Right atrium auricular region (tissue), 2 donors: ENCODE results near the gene RARS2. TPM values are rescaled to one million over a fixed set of nuclear protein-coding genes. Genes with fewer than 3 reads are reported as not detected.

Experiments
- DNase-seq: peaks from one replicate; pipeline ENCODE4 v3.0.0-alpha.2; 2019; ENCODE audit warnings: low spot score
- H3K27ac ChIP-seq, 2 donors: fragments of 200-600 bp; sonication (generic); 1 replicate in 1 of 2; 2 replicates in 1 of 2; pipeline ENCODE4 v1.5.1; 2016 to 2019
- H3K27me3 ChIP-seq, 2 donors: fragments of 200-600 bp; sonication (generic); one replicate each; pipeline versions ENCODE4 v1.5.1 to v1.6.0; 2017 to 2019
- H3K36me3 ChIP-seq: fragments of 200-600 bp; sonication (generic); one replicate; pipeline ENCODE4 v1.5.1; 2016
- H3K4me1 ChIP-seq, 2 donors: fragments of 200-600 bp; sonication (generic); one replicate each; pipeline versions ENCODE4 v1.5.1 to v1.6.0; 2017 to 2019
- H3K4me3 ChIP-seq, 2 donors: fragments of 200-600 bp; sonication (generic); 1 replicate in 1 of 2; 2 replicates in 1 of 2; pipeline ENCODE4 v1.5.1; 2017 to 2019; ENCODE audit warnings: mild to moderate bottlenecking in 1 of 2, moderate library complexity in 1 of 2
- H3K9me3 ChIP-seq, 2 donors: fragments of 200-600 bp; sonication (generic); one replicate each; pipeline ENCODE4 v1.5.1; 2019
- total RNA-seq, 2 donors: library from RNA; depleted of rRNA; stranded (reverse); fragments of >200 nt; gene quantifications; one replicate each; pipeline ENCODE4 v1.1.0, GENCODE V29; 2016
- TF ChIP-seq, protein P1 (sequence below), 2 donors: fragments of 200-600 bp; sonication (generic); IDR thresholded peaks; one replicate each; pipeline ENCODE4 v1.5.1; 2019; ENCODE audit warnings: antibody characterized with exemption in 2 of 2

RARS2 gene
- total RNA-seq, 2 donors from 2014 or later = 12.9 to 16.3 TPM

DNA sequence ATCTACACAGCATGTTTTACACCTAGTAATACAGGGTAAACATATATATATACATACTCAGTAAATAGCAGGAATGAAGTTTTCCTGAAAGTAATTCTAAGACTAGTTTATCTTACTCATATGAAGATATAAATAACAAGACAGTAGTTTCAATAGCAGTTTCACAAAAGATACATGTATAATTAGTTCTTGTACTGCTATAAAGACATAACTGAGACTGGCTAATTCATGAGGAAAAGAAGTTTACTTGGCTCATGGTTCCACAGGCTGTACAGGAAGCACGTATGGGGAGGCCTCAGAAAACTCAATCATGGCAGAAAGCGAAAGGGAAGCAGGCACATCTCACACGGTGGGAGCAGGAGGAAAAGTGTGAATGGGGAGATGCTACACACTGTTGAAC, 16.9 kb downstream of the RARS2 start:
- TF ChIP-seq, protein P1, sequence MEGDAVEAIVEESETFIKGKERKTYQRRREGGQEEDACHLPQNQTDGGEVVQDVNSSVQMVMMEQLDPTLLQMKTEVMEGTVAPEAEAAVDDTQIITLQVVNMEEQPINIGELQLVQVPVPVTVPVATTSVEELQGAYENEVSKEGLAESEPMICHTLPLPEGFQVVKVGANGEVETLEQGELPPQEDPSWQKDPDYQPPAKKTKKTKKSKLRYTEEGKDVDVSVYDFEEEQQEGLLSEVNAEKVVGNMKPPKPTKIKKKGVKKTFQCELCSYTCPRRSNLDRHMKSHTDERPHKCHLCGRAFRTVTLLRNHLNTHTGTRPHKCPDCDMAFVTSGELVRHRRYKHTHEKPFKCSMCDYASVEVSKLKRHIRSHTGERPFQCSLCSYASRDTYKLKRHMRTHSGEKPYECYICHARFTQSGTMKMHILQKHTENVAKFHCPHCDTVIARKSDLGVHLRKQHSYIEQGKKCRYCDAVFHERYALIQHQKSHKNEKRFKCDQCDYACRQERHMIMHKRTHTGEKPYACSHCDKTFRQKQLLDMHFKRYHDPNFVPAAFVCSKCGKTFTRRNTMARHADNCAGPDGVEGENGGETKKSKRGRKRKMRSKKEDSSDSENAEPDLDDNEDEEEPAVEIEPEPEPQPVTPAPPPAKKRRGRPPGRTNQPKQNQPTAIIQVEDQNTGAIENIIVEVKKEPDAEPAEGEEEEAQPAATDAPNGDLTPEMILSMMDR (IDR thresholded peaks at IDR 0.05) = no peak
- H3K4me3 ChIP-seq = no peak overlapping the region
- DNase-seq = no peak

GRCh38 chr6:87572021-87572420, 17.8 kb downstream of the RARS2 start:
- H3K9me3 ChIP-seq = no peaks in the 10 kb centered on the region

More for the DNA sequence above, 16.9 kb downstream of the RARS2 start:
- no peaks in the 10 kb centered on the region for H3K36me3 ChIP-seq
- H3K27me3 ChIP-seq = no peaks in the 10 kb centered on the region
- H3K27ac ChIP-seq = no peak overlapping the region
- no peaks in the 10 kb centered on the region for H3K9me3 ChIP-seq
- peaks cover 0 to 15% of the 10 kb centered on the region in 2 donors for H3K4me1 ChIP-seq

GRCh38 chr6:87561017-87561416, 28.8 kb downstream of the RARS2 start:
- Histone ChIP-seq H3K4me1 (no peaks in the 10 kb centered on the region), H3K9me3 (no peaks in the 10 kb centered on the region), H3K4me3 (no peak overlapping the region), H3K27me3 (no peaks in the 10 kb centered on the region), H3K27ac (no peak overlapping the region), H3K36me3 (peaks cover 30% of the 10 kb centered on the region)
- DNase-seq = no peak
- TF ChIP-seq, protein P1 (IDR thresholded peaks at IDR 0.05) = no peak

More at GRCh38 chr6:87572021-87572420, 17.8 kb downstream of the RARS2 start:
- Histone ChIP-seq H3K27ac (no peak overlapping the region), H3K4me3 (no peak overlapping the region), H3K36me3 (no peaks in the 10 kb centered on the region), H3K4me1 (peaks cover 0 to 15% of the 10 kb centered on the region in 2 donors), H3K27me3 (no peaks in the 10 kb centered on the region)
- no peak for DNase-seq
- TF ChIP-seq, protein P1 (IDR thresholded peaks at IDR 0.05) = no peak

DNA sequence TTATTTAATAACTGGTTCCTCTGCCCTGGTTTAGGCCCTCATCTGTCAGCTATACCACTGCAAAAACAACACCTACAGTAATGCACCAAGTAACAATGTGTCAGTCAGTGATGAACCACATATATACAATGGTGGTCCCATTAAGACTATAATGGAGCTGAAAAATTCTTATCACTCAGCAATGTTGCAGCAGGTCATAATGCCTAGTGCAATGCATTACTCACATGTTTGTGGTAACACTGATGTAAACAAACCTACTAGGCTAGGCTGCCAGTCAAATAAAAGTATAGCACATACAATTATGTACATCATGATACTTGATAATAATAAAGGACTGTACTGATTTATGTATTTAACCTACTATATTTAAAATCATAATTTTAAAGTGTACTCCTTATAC, 31.3 kb downstream of the RARS2 start:
- Histone ChIP-seq H3K4me3 (no peak overlapping the region), H3K27me3 (no peaks in the 10 kb centered on the region), H3K27ac (no peak overlapping the region), H3K36me3 (peaks cover 25% of the 10 kb centered on the region), H3K4me1 (no peaks in the 10 kb centered on the region), H3K9me3 (no peaks in the 10 kb centered on the region)
- no peak for DNase-seq
- TF ChIP-seq, protein P1 (IDR thresholded peaks at IDR 0.05) = no peak

GRCh38 chr6:87555506-87555905, 34.3 kb downstream of the RARS2 start:
- H3K4me1 ChIP-seq = no peaks in the 10 kb centered on the region
- no peak overlapping the region for H3K27ac ChIP-seq
- no peaks in the 10 kb centered on the region for H3K9me3 ChIP-seq
- no peaks in the 10 kb centered on the region for H3K27me3 ChIP-seq
- no peak for DNase-seq
- no peak overlapping the region for H3K4me3 ChIP-seq
- TF ChIP-seq, protein P1 (IDR thresholded peaks at IDR 0.05) = no peak
- peaks cover 8% of the 10 kb centered on the region for H3K36me3 ChIP-seq

DNA sequence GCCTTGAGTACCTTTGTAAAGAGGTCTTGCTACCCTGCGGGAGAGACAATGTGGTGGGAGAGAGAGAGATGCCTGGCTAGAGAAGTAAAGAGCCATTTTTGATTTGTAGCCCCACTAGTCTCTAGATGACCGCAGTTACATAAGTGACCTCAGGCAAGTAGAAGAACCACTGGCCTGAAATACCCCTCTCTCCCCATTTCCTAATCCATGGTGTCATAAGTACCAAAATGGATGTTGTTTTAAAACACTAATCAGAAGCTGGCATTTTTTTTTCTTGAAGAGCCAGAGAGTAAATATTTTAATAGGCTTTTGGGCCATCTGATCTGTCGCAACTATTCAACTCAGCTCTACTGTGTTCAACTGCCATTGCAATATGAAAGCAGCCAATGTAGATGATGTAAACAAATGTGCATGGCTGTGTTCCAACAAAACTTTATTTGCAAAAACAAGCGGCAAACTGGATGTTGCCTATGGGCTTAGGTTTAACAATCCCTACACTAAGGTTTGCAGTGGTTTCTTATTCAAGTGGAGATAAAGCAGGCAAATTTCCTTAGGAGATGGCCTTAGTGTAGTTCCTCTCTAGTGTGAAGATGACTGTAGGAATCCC, 36.5 kb downstream of the RARS2 start:
- Histone ChIP-seq H3K36me3 (no peaks in the 10 kb centered on the region), H3K27me3 (no peaks in the 10 kb centered on the region), H3K4me3 (no peak overlapping the region), H3K27ac (no peak overlapping the region), H3K4me1 (no peaks in the 10 kb centered on the region), H3K9me3 (no peaks in the 10 kb centered on the region)
- DNase-seq = no peak
- TF ChIP-seq, protein P1 (IDR thresholded peaks at IDR 0.05) = no peak
